Parathyroid adenoma (tissue), 2 donors: Measurements from ENCODE around the gene KRAS.
"Not testable (repeated sequence)": the region's sequence is repeated elsewhere in the genome, so short reads cannot be mapped to it uniquely, and the experiment has no call there.

Experiments used
- H2AFZ ChIP-seq: fragments of 300-600 bp; sonication (generic); one replicate; pipeline ENCODE4 v1.7.0; 2017; ENCODE audit warnings: antibody characterized with exemption, mild to moderate bottlenecking
- H3K27ac ChIP-seq: fragments of 300-600 bp; sonication (generic); one replicate; pipeline ENCODE4 v1.7.0; 2017
- H3K27me3 ChIP-seq: fragments of 300-600 bp; sonication (generic); one replicate; pipeline ENCODE4 v1.7.0; 2017; ENCODE audit warnings: low read length; ENCODE audit not compliant: control insufficient read depth, insufficient read depth
- H3K36me3 ChIP-seq: fragments of 300-600 bp; sonication (generic); one replicate; pipeline ENCODE4 v1.7.0; 2017; ENCODE audit warnings: low read length; ENCODE audit not compliant: control insufficient read depth, insufficient read depth
- H3K4me1 ChIP-seq: fragments of 300-600 bp; sonication (generic); one replicate; pipeline ENCODE4 v1.7.0; 2017; ENCODE audit warnings: control low read depth
- H3K4me2 ChIP-seq: fragments of 300-600 bp; sonication (generic); one replicate; pipeline ENCODE4 v1.7.0; 2017; ENCODE audit warnings: low read length
- H3K4me3 ChIP-seq: fragments of 300-600 bp; sonication (generic); one replicate; pipeline ENCODE4 v1.7.0; 2017; ENCODE audit warnings: low read depth, low read length
- H3K79me2 ChIP-seq: fragments of 300-600 bp; sonication (generic); one replicate; pipeline ENCODE4 v1.7.0; 2017; ENCODE audit warnings: control low read depth
- H3K9ac ChIP-seq: fragments of 300-600 bp; sonication (generic); one replicate; pipeline ENCODE4 v1.7.0; 2017; ENCODE audit warnings: mild to moderate bottlenecking
- H3K9me3 ChIP-seq: fragments of 300-600 bp; sonication (generic); one replicate; pipeline ENCODE4 v1.7.0; 2017; ENCODE audit warnings: low read length; ENCODE audit not compliant: control insufficient read depth
- TF ChIP-seq, protein P1 (sequence below): fragments of 300-600 bp; sonication (generic); IDR thresholded peaks from one replicate; pipeline ENCODE4 v1.7.0; 2017; ENCODE audit warnings: antibody characterized with exemption, mild to moderate bottlenecking
- donor health status: primary hyperparathyroidism.

KRAS gene

DNA sequence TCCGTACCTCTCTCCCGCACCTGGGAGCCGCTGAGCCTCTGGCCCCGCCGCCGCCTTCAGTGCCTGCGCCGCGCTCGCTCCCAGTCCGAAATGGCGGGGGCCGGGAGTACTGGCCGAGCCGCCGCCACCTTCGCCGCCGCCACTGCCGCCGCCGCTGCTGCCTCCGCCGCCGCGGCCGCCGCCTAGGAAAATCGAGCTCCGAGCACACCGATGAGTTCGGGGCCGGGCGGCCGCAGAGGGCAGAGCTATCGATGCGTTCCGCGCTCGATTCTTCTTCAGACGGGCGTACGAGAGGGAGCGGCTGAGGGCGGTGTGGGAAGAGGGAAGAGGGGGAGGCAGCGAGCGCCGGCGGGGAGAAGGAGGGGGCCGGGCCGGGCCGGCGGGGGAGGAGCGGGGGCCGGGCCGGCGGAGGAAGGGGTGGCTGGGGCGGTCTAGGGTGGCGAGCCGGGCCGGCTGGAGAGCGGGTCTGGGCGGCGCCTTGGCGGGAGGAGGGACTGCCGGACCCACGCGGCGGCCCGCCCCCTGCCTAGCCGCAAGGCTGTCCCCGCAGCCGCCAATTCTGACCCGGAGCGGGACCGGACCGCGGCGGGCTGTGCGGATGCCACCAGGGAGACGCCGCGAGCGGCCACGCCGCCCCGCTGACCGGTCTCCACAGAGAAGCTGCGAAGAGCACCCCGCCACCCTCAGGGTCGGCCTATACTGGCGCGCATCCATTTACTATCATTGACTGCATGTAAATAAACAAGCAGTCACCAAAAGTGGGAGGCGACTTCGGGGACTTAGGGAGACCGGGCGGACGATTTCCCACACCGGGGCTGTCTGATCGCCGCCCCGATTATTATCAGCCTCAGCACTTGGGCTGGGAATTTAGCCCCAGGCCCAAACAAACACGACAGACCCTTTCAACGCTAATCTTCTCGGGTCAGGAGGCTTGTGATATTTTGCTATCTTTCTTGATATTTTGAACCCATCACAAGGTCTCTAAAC lies at the start of gene KRAS:
Gene KRAS, minus strand, starts transcription at position 186 of the 987 bp plus-strand sequence.
- peak within 1 kb of the TSS; percentile 53 for H3K4me3 ChIP-seq
- TF ChIP-seq, protein P1, sequence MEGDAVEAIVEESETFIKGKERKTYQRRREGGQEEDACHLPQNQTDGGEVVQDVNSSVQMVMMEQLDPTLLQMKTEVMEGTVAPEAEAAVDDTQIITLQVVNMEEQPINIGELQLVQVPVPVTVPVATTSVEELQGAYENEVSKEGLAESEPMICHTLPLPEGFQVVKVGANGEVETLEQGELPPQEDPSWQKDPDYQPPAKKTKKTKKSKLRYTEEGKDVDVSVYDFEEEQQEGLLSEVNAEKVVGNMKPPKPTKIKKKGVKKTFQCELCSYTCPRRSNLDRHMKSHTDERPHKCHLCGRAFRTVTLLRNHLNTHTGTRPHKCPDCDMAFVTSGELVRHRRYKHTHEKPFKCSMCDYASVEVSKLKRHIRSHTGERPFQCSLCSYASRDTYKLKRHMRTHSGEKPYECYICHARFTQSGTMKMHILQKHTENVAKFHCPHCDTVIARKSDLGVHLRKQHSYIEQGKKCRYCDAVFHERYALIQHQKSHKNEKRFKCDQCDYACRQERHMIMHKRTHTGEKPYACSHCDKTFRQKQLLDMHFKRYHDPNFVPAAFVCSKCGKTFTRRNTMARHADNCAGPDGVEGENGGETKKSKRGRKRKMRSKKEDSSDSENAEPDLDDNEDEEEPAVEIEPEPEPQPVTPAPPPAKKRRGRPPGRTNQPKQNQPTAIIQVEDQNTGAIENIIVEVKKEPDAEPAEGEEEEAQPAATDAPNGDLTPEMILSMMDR = no peak
- peak within 1 kb of the TSS; percentile 78 for H3K27ac ChIP-seq
- H3K79me2 ChIP-seq = peaks cover 11% of the 10 kb centered on the region
- no peaks in the 10 kb centered on the region for H3K9me3 ChIP-seq
- peak within 1 kb of the TSS; percentile 8 for H3K9ac ChIP-seq
- H3K4me1 ChIP-seq = peaks cover 8% of the 10 kb centered on the region
- H3K4me2 ChIP-seq = peak within 1 kb of the TSS; percentile 79
- H3K27me3 ChIP-seq = no peaks in the 10 kb centered on the region
- H3K36me3 ChIP-seq = no peaks in the 10 kb centered on the region
- H2AFZ ChIP-seq = peak within 1 kb of the TSS; percentile 91

- Histone ChIP-seq H3K4me2 (no peak overlapping the region), H2AFZ (no peak overlapping the region), H3K79me2 (no peaks in the 10 kb centered on the region), H3K9ac (no peak overlapping the region), H3K27me3 (no peaks in the 10 kb centered on the region), H3K4me3 (no peak overlapping the region), H3K36me3 (no peaks in the 10 kb centered on the region), H3K27ac (no peak overlapping the region), H3K9me3 (no peaks in the 10 kb centered on the region), H3K4me1 (no peaks in the 10 kb centered on the region)
- TF ChIP-seq, protein P1 = no peak
Observed at GRCh38 chr12:25296381-25296780, 45.7 kb upstream of the KRAS start.

DNA sequence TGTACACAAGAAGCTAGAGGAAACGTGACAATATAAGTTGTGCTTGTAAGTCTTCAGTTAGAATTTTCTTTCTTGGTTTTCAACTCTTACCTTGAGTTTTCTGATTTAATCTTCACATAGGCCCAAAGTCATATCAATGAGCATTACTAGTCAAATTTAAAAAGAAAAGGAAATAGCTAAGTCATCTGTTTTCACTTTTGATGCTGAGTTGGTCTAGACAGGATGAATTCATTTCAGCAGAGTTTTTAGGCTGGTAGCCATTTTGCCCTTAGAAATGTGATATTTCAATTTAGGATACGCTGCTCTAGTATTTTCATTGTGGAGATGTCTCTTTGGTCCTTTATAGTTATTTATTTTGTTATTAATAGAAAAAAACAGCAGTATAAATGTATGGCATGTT lies 44.6 kb upstream of the KRAS start:
- Histone ChIP-seq H3K9ac (no peak overlapping the region), H3K27ac (no peak overlapping the region), H3K9me3 (no peaks in the 10 kb centered on the region)

DNA sequence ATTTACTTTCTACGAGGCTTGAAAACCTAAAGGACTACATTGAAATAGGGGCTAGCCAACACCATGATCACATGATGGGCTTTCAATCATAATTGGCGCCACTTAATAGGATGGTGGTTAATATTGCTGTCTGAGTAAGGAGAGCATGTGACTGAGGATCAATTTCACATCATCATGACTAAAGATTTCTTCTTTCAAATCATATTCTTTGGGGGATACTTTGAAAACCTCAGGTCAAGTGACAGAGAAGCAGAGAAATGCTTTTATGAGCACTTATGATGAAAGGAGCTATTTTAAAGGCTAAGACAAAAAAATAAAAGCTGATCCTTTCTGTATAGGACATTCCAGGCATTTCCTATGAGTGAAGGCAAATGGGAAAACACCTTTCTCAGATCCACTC lies 42.9 kb upstream of the KRAS start:
- H3K4me2 ChIP-seq = no peak overlapping the region
- H3K79me2 ChIP-seq = no peaks in the 10 kb centered on the region
- no peak overlapping the region for H3K27ac ChIP-seq
- no peak overlapping the region for H2AFZ ChIP-seq
- TF ChIP-seq, protein P1 = no peak
- H3K9ac ChIP-seq = no peak overlapping the region
- no peaks in the 10 kb centered on the region for H3K36me3 ChIP-seq
- H3K4me1 ChIP-seq = no peaks in the 10 kb centered on the region
- H3K9me3 ChIP-seq = peaks cover 2% of the 10 kb centered on the region
- no peaks in the 10 kb centered on the region for H3K27me3 ChIP-seq
- H3K4me3 ChIP-seq = no peak overlapping the region

More for the DNA sequence above, 44.6 kb upstream of the KRAS start:
- H3K36me3 ChIP-seq = no peaks in the 10 kb centered on the region
- H3K4me1 ChIP-seq = no peaks in the 10 kb centered on the region
- no peak overlapping the region for H3K4me2 ChIP-seq
- TF ChIP-seq, protein P1 = no peak
- no peaks in the 10 kb centered on the region for H3K79me2 ChIP-seq
- H2AFZ ChIP-seq = no peak overlapping the region
- no peak overlapping the region for H3K4me3 ChIP-seq
- H3K27me3 ChIP-seq = no peaks in the 10 kb centered on the region

DNA sequence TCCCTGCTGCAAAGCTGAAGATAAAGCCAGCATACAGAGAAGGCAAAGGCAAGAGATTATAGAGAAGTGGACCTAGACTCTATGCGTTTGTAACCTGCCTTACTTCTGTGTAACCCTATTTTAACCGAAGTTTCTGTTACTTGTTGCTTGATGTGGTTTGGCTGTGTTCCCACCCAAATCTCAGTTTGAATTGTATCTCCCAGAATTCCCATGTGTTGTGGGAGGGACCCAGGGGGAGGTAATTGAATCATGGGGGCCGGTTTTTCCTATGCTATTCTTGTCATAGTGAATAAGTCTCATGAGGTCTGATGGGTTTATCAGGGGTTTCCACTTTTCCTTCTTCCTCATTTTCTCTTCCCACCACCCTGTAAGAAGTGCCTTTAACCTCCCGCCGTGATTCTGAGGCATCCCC lies 42.1 kb upstream of the KRAS start:
- H2AFZ ChIP-seq, H3K4me1 ChIP-seq, H3K79me2 ChIP-seq, H3K27ac ChIP-seq, H3K4me3 ChIP-seq, H3K27me3 ChIP-seq, H3K9me3 ChIP-seq, H3K36me3 ChIP-seq, H3K4me2 ChIP-seq, H3K9ac ChIP-seq: not testable (repeated sequence)
